ENCODE data around the gene STUB1. TPM values are rescaled to one million over a fixed set of nuclear protein-coding genes. Genes with fewer than 3 reads are reported as not detected.

The STUB1 gene
- total and polyA plus RNA-seq, 2 donors (not counting 1 experiment from before 2014, with no cell fraction given): 94.6 to 133 TPM

- Histone ChIP-seq H3K9ac (ENCODE audit: insufficient read depth, low read length) (no peak overlapping the region), H3K4me3 (replicated peaks in 1 of 4; ENCODE audit: control extremely low read depth in 1 of 4, insufficient read depth in 1 of 4, low read depth in 3 of 4, low read length in 4 of 4) (no peak overlapping the region), H3K27me3 (ENCODE audit: control insufficient read depth, insufficient read depth, low read length) (no peaks in the 10 kb centered on the region), H3K4me1 (ENCODE audit: control insufficient read depth, extremely low read depth, insufficient read depth, low read length) (peaks cover 11% of the 10 kb centered on the region), H3K79me2 (ENCODE audit: control insufficient read depth, insufficient read depth, low read length) (peaks cover 23% of the 10 kb centered on the region), H3K4me2 (ENCODE audit: extremely low read depth, insufficient read depth, low read length) (no peak overlapping the region), H3K36me3 (ENCODE audit: control insufficient read depth, insufficient read depth, low read length) (peaks cover 37% of the 10 kb centered on the region), H3K9me3 (ENCODE audit: control insufficient read depth, insufficient read depth, low read depth, low read length) (no peaks in the 10 kb centered on the region), H2AFZ (ENCODE audit: low read length) (no peak overlapping the region), H3K27ac (ENCODE audit: insufficient read depth, low read length) (no peak overlapping the region), H4K20me1 (ENCODE audit: control insufficient read depth, extremely low read depth, insufficient read depth, low read length) (no peaks in the 10 kb centered on the region)
- no peak for DNase-seq (ENCODE audit: low read depth in 2 of 2)
- no peak for TF ChIP-seq EZH2 (IDR thresholded peaks at IDR 0.05; ENCODE audit: low read length, missing control alignments)
- no peak for TF ChIP-seq CTCF (conservative IDR thresholded peaks at IDR 0.05 in 1 of 2, IDR thresholded peaks at IDR 0.05 in 1 of 2; ENCODE audit: low read depth in 1 of 2, low read length in 2 of 2)
Measured at GRCh38 chr16:672851-673250, 7.4 kb upstream of the STUB1 start.

- DNase-seq (ENCODE audit: low read depth in 2 of 2): no peak
- peaks cover 18% of the 10 kb centered on the region for H3K79me2 ChIP-seq (ENCODE audit: control insufficient read depth, insufficient read depth, low read length)
- peaks cover 37% of the 10 kb centered on the region for H3K36me3 ChIP-seq (ENCODE audit: control insufficient read depth, insufficient read depth, low read length)
- H3K27me3 ChIP-seq (ENCODE audit: control insufficient read depth, insufficient read depth, low read length): no peaks in the 10 kb centered on the region
- no peak overlapping the region for H3K4me2 ChIP-seq (ENCODE audit: extremely low read depth, insufficient read depth, low read length)
- TF ChIP-seq EZH2 (IDR thresholded peaks at IDR 0.05; ENCODE audit: low read length, missing control alignments) (no peak), CTCF (conservative IDR thresholded peaks at IDR 0.05 in 1 of 2, IDR thresholded peaks at IDR 0.05 in 1 of 2; ENCODE audit: low read depth in 1 of 2, low read length in 2 of 2) (no peak)
- H3K4me3 ChIP-seq (replicated peaks in 1 of 4; ENCODE audit: control extremely low read depth in 1 of 4, insufficient read depth in 1 of 4, low read depth in 3 of 4, low read length in 4 of 4): no peak overlapping the region
- H2AFZ ChIP-seq (ENCODE audit: low read length): no peak overlapping the region
- H3K4me1 ChIP-seq (ENCODE audit: control insufficient read depth, extremely low read depth, insufficient read depth, low read length): peaks cover 11% of the 10 kb centered on the region
- no peaks in the 10 kb centered on the region for H3K9me3 ChIP-seq (ENCODE audit: control insufficient read depth, insufficient read depth, low read depth, low read length)
- no peak overlapping the region for H3K27ac ChIP-seq (ENCODE audit: insufficient read depth, low read length)
- H4K20me1 ChIP-seq (ENCODE audit: control insufficient read depth, extremely low read depth, insufficient read depth, low read length): no peaks in the 10 kb centered on the region
- H3K9ac ChIP-seq (ENCODE audit: insufficient read depth, low read length): no peak overlapping the region
Measured at GRCh38 chr16:673399-673991, 6.7 kb upstream of the STUB1 start.

DNA sequence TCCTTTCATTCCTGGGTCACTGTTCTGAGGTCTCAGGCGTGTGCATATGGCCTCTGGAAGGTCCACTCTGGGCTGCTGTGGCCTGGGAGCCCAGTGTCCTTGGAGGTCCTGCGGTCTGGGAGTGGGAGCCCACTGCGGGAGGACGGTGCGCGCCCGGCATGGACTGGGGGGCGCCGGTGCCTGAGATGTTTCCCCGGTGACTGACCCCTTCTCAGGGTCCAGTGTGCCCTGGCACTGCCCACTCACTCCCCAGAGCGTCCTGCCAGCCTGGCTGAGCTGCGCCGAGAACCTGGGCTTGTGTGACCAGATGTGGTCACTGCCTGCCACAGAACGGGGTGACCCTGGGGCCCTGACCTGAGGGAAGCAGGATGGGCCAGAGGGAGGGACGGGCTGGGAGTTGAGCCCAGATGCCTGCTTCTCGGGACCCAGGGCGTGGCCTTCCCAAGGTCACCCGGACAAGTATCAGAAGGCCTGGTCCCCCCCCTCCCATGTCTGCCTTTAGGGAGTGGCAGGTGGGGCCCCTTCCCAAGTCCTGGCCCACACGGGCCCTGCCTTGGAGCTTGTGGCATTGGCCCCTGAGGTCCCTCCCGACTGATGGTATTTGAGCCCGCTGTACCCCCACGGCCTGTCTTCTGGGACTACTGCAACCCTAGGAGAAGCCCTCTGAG lies 5.9 kb upstream of the STUB1 start:
- Histone ChIP-seq H3K36me3 (ENCODE audit: control insufficient read depth, insufficient read depth, low read length) (peaks cover 35% of the 10 kb centered on the region), H3K27ac (ENCODE audit: insufficient read depth, low read length) (no peak overlapping the region), H3K27me3 (ENCODE audit: control insufficient read depth, insufficient read depth, low read length) (no peaks in the 10 kb centered on the region), H4K20me1 (ENCODE audit: control insufficient read depth, extremely low read depth, insufficient read depth, low read length) (no peaks in the 10 kb centered on the region), H3K9ac (ENCODE audit: insufficient read depth, low read length) (no peak overlapping the region), H3K4me1 (ENCODE audit: control insufficient read depth, extremely low read depth, insufficient read depth, low read length) (peaks cover 6% of the 10 kb centered on the region), H3K4me2 (ENCODE audit: extremely low read depth, insufficient read depth, low read length) (no peak overlapping the region), H3K9me3 (ENCODE audit: control insufficient read depth, insufficient read depth, low read depth, low read length) (no peaks in the 10 kb centered on the region), H3K79me2 (ENCODE audit: control insufficient read depth, insufficient read depth, low read length) (peaks cover 9% of the 10 kb centered on the region), H2AFZ (ENCODE audit: low read length) (no peak overlapping the region), H3K4me3 (replicated peaks in 1 of 4; ENCODE audit: control extremely low read depth in 1 of 4, insufficient read depth in 1 of 4, low read depth in 3 of 4, low read length in 4 of 4) (no peak overlapping the region)
- no peak for TF ChIP-seq CTCF (conservative IDR thresholded peaks at IDR 0.05 in 1 of 2, IDR thresholded peaks at IDR 0.05 in 1 of 2; ENCODE audit: low read depth in 1 of 2, low read length in 2 of 2)
- TF ChIP-seq EZH2 (IDR thresholded peaks at IDR 0.05; ENCODE audit: low read length, missing control alignments): no peak
- no peak for DNase-seq (ENCODE audit: low read depth in 2 of 2)

All from fibroblast of lung (primary cell).